Activated T-helper 9 cell treated with anti-CD3 and anti-CD28 coated beads, Interleukin-2, amount 50 U/mL, for 16 hours (primary cell): ENCODE results near the gene RANGAP1.
"Not testable (repeated sequence)": the region's sequence is repeated elsewhere in the genome, so short reads cannot be mapped to it uniquely, and the experiment has no call there.

Source experiments
- DNase-seq: peaks from one replicate; pipeline ENCODE4 v3.0.0-alpha.2; 2020; ENCODE audit warnings: low read depth

RANGAP1 gene

DNA sequence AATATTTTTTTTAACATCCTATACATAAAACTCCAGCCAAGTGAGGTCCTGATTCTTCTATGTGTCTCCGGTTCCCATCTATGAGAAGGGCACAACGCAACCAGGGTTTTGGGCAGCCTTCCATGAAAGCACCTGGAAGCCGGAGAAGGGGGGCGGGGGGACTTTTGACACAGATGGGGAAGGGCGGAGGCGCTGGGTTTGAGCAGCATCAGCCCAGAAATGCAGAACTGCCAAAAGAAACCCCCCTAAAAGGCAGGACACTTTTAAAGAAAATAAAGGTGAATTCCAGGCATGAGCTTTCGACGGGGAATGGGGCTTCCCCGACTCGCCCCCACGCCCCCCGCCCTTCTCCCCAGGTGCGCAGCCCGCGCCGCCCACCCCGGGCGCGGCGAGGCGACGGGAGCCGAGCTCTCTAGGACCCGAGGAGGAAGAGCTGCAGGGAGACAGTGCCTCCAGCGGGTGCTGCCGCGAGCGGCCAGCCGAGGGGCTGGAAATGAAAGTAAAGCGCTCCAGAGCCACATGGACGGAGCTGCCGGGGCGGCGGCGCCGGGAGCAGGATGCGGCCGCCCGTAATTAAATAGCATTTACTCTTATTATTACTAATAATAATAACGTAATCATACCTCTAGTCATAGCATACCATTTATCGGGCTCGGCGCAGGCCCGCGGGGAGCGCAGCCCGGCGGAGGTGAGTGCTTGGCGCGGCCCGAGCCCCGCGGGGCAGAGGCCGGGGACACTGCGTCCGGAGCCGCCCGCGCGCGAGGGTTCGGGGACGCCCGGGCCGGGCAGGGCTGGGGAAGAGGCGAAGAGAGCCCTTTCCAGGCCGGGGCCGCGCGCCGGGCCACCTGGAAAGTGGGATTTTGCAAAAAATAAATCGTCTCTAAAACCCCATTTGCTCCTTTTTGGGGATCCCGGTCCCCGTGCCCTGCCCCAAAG is 15.4 kb upstream of the RANGAP1 start, which contains the start of gene ZC3H7B:
Gene ZC3H7B (plus strand): TSS at position 441 of the 936 bp plus-strand sequence. CDS start 19,136 bp downstream, outside the sequence.
- DNase-seq, result peak; percentile 76

DNA sequence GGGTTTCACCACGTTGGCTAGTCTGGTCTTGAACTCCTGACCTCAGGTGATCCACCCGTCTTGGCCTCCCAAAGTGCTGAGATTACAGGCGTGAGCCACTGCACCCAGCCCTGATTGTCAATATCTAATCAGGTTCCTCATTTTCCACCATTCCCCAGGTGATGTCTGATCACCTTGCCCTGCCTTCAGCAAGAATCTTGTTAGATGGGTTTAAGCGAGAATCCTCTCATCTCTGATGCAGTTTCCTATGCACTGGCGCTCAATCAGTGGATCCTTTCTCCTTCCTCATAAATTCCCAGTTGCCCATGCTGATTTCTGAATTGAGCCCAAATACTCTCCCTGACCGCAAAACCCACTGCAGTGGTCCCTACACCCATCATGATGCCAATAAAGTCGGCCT is 14.7 kb upstream of the RANGAP1 start:
- no peak for DNase-seq

DNA sequence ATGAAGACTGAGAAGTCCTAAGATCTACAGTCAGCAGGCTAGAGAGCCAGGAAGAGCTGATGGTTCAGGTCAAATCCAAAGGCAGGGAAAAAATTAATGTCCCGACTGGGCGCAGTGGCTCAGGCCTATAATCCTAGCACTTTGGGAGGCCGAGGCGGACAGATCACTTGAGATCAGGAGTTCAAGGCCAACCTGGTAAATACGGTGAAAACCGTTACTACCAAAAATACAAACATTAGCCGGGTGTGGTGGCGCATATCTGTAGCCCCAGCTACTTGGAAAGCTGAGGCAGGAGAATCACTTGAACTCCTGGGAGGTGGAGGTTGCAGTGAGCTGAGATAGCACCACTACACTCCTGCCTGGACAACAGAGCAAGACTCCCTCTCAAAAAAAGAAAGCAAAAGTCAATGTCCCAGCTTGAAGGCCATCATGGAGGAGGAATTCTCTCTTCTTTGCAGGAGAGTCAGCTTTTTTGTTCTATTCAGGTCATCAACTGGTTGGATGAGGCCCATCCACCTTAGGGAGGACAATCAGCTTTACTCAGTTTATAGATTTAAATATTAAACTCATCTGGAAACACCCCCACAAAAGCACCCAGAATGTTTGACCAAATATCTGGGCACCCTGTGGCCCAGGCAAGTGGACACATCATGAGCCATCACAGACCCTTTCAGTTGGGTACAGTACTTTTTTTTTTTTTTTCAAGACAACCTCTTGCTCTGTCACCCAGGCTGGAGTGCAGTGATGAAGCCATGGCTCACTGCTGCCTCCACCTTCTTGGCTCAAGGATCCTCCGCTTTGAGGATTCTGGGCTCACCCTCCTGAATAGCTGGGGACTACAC is 11.1 kb upstream of the RANGAP1 start:
- DNase-seq, result no peak

DNA sequence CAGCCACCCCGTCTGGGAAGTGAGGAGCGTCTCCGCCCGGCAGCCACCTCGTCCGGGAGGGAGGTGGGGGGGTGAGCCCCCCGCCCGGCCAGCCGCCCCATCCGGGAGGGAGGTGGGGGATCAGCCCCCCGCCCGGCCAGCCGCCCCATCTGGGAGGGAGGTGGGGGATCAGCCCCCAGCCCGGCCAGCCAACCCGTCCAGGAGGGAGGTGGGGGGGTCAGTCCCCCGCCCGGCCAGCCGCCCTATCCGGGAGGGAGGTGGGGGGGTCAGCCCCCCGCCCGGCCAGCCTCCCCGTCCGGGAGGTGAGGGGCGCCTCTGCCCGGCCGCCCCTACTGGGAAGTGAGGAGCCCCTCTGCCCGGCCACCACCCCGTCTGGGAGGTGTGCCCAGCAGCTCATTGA is 8.8 kb upstream of the RANGAP1 start:
- not testable (repeated sequence) for DNase-seq

DNA sequence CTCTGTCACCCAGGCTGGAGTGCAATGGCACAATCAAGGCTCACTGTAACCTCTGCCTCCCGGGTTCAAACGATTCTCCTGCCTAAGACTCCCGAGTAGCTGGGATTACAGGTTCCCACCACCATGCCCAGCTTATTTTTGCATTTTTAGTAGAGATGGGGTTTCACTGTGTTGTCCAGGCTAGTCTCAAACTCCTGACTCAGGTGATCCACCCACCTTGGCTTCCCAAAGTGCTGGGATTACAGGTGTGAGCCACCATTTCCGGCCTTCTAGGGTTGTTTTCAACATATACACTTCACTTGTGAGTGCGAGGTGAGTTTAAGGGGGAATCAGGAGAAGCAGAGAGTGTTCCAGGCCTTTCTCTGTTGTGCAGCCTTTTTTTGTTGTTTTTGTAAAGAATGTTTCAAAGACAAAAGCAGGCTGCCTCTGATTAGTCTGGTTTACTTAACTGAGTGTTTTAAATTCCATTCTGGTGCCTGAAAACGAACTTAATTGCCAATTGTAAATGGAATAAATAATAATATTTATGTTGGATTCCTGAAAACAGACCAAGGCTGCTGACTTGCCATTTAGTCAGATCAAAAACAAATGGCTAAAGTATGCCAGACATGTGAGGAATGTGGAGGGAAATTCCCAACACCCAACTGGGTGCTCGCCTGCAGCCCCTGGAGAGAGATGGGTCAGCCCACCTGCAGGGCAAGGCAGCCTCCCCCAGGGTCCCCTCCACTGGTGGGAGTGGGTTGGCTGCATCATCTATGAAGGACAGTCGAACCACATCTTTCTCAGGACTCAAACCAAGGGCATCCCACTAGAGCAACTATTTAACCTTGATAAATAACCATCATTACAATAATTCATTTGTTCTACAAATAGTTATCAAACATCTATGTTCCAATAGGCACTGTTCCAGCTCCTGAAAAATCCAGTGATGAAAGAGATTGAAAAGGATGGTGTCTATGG is 4.6 kb upstream of the RANGAP1 start:
- DNase-seq, result no peak

DNA sequence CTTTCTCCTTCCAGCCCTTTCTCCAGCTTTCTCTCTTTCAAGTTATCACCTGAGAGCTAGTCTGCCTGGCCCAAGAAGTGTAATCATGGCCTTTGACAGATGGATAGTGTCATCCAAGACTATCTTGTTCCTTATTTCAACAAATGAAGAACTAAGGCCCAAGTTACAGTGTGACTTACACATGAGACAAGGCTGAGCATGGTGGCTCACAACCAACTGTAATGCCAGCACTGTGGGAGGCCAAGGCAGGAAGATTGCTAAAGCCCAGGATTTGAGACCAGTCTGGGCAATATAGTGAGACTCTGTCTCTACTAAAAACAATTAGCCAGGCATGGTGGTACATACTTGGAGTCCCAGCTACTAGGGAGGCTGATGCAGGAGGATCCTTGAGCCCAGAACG is 3.7 kb upstream of the RANGAP1 start:
- no peak for DNase-seq

DNA sequence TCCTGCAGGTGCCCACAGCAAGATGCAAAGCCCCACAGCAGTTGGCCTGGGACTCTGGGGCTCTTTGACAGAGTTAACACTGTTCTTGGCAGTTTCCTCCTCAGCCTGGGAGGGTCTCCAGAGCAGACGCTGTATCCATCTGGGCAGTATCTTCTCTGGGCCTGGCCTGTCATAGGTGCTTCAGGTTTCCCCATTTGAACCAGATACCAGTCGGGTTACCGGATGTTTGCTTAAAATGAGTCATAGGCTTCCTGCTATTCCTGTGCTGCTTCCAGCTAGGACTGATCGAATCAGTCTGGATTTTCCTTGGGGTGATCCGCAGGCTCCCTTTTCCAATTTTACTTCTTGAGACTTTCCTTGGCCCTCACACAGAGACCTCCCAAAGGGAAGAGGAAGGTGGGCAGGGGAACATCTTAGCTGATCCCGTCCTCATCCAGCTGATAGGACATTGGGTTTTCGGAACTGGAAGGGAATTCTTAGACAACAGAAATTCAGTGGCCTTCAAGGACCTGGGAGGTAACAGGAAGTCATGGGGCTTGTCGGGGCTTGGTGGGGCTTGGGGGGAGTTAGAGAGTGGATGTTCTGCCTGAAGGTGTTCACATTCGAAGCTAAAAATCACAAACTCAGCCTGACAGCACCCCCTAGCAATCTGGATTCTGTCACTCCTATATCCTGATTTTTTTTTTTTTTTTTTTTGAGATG is 2.4 kb upstream of the RANGAP1 start:
- DNase-seq, result no peak

DNA sequence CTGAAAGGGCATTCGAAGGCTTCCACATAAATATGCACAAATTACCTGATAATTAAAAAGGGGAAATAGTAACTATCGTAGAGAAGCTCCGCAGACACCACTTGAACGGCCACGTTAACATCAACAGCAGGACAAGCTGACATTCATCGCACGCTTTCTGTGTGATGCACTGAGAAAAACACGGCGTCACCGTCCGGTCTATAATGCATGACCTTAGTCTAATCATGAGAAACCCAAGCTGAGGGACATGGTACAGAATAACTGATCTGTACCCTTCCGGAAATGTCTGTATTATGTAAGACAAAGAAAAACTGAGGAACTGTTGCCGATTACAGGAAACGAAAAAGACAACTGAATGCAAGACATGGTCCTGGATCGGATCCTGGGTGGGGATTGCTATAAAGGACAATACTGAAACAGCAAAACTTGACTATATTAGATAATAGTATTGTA is 678 bp upstream of the RANGAP1 start:
- peak; percentile 30 for DNase-seq

DNA sequence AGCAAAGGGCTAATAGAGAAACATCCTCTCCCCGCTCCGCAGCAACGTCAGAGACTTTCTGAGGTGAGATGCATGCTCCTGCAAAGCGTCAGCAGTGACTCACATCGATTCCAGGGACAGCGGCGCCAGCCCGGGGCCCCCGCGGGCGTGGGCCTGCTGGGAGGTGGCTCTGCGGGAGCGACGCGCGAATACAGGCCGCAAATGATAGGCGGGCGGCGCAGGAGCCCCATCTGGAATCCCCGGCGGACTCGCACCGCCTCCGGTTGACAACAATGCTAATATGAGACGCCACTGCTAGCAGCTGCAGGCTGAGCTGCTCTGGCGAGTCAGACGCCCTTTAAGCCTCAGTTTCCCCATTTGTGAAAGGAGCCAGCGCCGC is 557 bp downstream of the RANGAP1 start:
- DNase-seq, result peak; percentile 87

DNA sequence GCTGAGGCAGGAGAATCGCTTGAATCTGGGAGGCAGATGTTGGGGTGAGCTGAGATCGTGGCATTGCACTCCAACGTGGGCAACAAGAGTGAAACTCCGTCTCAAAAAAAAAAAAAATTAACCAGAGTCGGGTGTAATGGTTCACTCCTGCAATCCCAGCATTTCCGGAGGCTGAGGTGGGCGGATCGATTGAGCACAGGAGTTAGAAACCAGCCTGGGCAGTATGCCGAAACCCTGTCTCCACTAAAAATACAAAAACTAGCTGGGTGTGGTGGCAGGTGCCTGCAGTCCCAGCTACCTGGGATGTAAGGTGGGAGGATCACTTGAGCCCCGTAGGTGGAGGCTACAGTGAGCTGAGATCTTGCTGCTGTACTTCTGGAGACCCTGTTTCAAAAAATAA is 1.5 kb downstream of the RANGAP1 start:
- DNase-seq, result no peak

DNA sequence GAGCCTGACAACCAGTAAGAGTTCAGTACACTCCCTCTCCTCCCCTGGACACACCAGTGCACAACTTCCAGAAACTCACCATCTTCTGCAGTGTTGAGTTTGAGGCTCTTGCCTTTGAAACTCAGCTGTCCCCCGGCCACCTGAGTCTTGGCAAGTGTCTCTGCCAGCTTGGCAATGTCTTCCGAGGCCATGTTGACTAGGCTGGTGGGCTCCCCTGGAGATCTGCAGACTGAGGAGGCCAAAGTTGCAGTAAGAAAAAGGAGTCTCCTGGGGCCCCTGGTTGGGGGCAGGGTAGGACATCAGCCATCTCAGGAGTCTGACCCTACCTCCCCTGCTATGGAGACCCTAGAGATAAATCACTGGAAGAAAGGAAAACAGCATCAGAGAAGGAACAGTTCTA is 5.1 kb downstream of the RANGAP1 start:
- no peak for DNase-seq

DNA sequence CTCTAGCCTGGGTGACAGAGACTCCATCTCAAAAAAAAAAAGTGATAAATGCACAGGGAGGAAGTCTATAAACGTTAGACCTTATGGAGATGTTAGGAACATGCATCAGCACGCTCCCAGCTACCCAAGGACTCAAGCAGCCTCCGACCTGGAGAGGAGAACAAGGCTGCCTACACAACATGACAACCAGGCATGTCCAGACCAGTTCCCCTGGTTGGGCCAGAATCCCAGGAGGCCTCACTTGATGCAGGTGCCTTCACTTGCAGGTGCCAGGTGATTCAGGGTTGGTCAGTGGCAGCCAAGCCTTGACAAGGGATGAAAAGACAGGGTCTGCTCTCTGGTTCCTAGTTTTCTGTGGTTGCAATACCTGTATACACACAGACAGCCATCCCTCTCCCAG is 5.9 kb downstream of the RANGAP1 start:
- no peak for DNase-seq

DNA sequence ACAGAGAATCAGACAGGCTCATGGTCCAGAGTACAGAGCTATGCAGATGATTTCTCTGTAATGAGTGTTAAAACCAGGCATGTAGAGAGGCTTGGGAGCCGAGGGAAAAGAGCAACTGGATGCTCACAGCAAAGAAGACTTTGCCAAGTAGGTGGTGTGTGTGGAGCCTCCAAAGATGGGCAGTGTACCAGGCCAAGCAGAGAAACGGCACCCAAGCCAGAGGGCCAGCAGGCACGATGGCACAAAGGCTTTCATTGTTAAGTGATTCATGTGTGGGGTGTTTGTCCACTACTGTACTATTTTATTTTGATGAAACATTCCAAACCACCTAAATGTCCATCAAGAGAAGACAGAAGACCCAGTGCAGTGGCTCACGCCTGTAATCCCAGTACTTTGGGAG is 11.1 kb downstream of the RANGAP1 start:
- DNase-seq, result no peak

DNA sequence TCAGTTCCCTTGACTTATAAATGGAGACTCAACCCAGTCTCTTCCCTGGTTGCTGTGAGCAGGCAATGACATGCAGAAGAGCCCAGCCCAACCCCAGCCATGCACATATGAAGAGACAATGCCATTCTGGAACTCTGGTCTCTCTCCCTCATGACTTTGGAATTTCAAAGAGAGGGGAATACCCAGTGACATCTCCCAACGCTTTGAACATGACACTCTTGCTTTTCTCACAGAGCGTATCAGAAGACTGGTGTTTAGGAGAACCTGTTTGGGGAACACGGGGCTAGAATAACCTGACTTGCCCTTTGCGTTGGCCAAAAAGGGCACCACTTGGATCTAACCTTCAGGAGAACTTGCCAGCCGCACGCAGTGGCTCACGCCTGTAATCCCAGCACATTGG is 12.9 kb downstream of the RANGAP1 start:
- no peak for DNase-seq

DNA sequence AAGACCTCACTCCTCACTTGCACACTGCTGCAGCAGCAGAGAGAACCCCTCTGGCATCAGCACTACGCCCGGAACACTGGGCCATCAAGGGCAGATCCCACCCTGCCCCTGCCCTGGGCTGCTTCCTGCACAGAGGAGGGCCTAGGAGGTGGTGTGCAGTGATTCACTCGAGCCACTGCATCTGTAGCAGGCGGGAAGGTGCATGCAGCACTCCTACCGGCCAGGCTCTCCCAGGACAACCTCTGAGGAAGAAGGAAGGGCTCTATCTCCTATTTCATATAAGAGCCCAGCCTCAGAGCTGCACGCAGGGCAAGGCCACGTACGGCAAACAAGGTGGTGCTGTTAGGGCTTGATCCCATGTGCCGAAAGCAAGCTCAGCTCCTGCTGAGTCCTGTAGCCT is 14.2 kb downstream of the RANGAP1 start:
- no peak for DNase-seq

DNA sequence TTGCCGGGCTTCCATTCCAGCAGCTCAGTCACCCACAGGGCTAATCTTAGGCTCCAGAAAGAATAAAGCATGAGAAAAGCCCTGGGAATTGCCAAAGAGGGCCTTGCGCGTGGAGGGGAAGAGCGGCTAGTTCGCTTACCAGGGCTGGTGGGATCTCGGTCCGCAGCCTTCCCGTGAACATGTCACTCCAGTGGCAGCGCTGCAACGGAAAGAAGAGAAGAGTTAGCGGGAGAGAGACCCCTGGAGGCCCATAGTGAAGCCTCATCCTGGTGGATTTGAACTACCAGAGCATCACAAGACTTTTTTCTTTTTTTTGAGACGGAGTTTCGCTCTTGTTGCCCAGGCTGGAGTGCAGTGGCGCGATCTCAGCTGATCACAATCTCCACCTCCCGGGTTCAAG is 18.0 kb downstream of the RANGAP1 start:
- DNase-seq, result no peak

DNA sequence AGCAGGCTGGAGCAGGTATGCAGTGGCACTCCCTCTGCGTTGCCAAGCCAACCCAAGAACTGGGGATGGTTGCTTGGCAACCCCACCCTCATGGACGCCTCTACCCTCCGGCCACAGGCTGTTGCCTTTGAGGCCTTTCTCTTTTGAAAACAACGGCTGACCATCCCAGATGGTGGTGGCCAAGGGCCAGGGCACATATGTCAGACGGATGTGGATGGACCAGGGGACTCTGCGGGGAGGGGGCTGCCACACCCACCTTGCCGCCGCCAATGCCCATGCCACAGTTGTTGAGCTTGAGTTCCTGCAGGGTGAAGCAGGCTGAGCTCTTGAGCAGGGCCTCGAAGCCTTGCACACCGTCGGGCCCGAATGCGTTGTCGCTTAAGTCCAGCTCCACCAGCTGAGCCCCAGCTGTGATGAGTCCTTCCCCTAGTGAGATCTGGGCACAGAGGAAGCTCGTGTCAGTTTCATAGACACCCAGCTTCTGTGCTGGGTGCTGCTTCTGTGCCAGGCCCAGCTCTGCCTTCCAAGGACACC is 21.5 kb downstream of the RANGAP1 start:
- DNase-seq, result no peak

DNA sequence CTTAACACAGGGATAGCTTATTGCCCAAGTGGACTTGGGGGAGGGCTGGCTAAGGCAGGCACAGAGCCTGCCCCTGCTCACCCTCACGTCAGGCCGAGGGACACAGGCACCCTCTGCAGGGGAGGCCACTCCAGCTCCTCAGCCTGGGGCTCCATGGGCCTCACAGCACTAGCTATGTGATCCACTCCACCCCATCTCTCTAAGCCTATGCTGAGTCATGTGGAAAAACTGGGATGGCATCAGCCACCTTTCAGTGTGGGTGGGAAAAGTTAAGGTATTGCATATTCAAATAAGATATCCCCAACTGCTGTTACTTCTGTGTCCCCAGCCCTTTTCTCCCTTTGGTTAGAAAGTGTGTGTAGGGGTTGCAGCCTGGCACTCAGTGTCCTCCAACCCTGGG is 22.3 kb downstream of the RANGAP1 start:
- DNase-seq, result no peak

DNA sequence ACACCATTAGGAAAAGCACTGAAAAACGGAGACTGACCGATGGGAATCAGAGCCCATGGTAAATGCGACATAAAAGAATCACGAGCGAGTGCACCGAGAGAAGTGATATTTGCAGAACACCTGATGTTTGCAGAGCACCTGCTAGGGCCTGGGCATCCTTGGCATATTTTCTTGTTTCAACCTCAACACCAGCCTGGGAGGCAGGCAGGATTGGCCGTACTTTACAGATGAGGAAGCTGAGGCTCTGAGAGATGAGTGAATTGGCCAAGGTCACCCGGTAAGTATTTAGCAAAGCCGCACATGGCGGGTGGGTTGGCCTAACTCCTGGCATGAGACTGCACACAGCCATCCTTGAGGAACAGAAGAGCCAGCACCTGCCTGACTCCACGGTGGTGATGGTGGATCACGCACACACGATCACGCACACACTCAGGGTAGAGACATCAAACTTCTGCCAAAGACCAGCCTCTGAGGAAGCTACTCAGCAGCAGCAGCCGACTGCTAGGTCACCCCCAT is 23.7 kb downstream of the RANGAP1 start:
- DNase-seq, result no peak

DNA sequence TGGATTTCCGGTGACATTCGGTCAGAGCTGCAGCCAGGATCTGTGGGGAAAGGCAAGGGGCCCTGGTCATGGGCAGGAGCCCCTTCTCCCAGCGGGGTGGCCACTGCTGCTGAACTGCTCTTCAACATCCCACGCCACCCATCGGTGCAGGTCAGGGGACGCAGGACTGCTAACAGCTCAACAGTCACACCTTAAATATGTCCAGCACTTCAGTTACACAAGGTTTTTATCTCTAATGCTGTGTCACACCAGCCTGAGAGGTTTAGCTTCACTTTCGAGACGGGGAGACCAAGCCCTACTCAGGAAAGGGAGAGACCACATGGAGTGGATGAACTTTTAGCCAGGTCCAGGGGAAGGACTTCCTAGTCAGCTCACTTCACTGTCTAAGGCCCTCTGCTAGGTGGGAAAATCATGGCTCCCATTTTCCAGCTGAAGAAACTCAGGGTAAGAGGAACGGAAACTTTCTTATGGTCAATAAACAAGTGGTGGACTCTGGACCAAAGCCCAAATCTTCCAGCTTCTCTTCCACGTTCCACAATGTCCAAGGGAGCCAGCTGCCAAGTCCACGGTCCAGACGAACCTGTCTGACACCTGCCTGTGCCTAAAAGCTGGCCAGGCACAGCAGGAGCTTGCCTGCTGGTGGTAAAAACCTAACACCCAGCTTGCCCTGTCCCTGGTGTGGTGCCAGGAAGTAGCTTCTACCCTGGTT is 24.3 kb downstream of the RANGAP1 start:
- DNase-seq, result no peak
